Measurements from ENCODE around the gene KCND1.

- TF ChIP-seq, protein P1, sequence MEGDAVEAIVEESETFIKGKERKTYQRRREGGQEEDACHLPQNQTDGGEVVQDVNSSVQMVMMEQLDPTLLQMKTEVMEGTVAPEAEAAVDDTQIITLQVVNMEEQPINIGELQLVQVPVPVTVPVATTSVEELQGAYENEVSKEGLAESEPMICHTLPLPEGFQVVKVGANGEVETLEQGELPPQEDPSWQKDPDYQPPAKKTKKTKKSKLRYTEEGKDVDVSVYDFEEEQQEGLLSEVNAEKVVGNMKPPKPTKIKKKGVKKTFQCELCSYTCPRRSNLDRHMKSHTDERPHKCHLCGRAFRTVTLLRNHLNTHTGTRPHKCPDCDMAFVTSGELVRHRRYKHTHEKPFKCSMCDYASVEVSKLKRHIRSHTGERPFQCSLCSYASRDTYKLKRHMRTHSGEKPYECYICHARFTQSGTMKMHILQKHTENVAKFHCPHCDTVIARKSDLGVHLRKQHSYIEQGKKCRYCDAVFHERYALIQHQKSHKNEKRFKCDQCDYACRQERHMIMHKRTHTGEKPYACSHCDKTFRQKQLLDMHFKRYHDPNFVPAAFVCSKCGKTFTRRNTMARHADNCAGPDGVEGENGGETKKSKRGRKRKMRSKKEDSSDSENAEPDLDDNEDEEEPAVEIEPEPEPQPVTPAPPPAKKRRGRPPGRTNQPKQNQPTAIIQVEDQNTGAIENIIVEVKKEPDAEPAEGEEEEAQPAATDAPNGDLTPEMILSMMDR (IDR thresholded peaks at IDR 0.05; ENCODE audit: poor library complexity), result no peak
- no peak for TF ChIP-seq EZH2 (IDR thresholded peaks at IDR 0.05; ENCODE audit: borderline replicate concordance)
- no peak for TF ChIP-seq EZH2phosphoT487 (IDR thresholded peaks at IDR 0.05; ENCODE audit: low read depth, severe bottlenecking, unreplicated experiment)
Measured at GRCh38 chrX:49000636-49001035, 29.0 kb upstream of the KCND1 start.
